Small intestine (tissue), 4 donors: ENCODE results near the gene PFKFB1. TPM values are rescaled to one million over a fixed set of nuclear protein-coding genes. Genes with fewer than 3 reads are reported as not detected.

Experiments used
- polyA plus RNA-seq, 4 donors: library from polyadenylated mRNA; stranded (reverse) in 3 of 4; unstranded in 1 of 4; fragments of 200-250 nt in 3 of 4; fragments of 120-200 nt in 1 of 4; gene quantifications; one replicate each; pipeline versions ENCODE4 v1.2.1 to v1.2.3, GENCODE V29; 2013
- donor health status: healthy with polysubstance abuse.
- donor health status: Bipolar disorder and iron deficiency.
- donor health status: healthy.

Gene PFKFB1
- polyA plus RNA-seq, 4 donors = 0.36 to 0.41 TPM; not detected in 2

Other genes with a start within 250 kb of the PFKFB1 start
- under 1 TPM in 1 of 4 donors, not detected in 3; 0.03 TPM for gene ITIH6, start 195.9 kb downstream of the PFKFB1 start, polyA plus RNA-seq
- 100 to 1,000 TPM in 1 of 4 donors, 10 to 100 TPM in 3; 42.2 to 292 (median 78.8) TPM for gene MAGED2, start 186.4 kb downstream of the PFKFB1 start, polyA plus RNA-seq
- 10 to 100 TPM in 1 of 4 donors, 1 to 10 TPM in 1, under 1 TPM in 1, not detected in 1; 0.81 to 15.7 (median 2.1) TPM for gene TRO, start 73.4 kb downstream of the PFKFB1 start, polyA plus RNA-seq
- gene APEX2, start 6.2 kb upstream of the PFKFB1 start, polyA plus RNA-seq = 10 to 100 TPM; 11.2 to 15.1 (median 14.4) TPM
- gene ALAS2, start 36.8 kb upstream of the PFKFB1 start, polyA plus RNA-seq = 1 to 10 TPM in 2 of 4 donors, under 1 TPM in 1, not detected in 1; 0.30 to 4.3 (median 3.7) TPM
- gene PAGE2B, start 80.8 kb upstream of the PFKFB1 start, polyA plus RNA-seq = under 1 TPM in 1 of 4 donors, not detected in 3; 0.24 TPM
- gene PAGE2, start 94.8 kb upstream of the PFKFB1 start, polyA plus RNA-seq = not detected
- not detected for gene PAGE5, start 226.2 kb upstream of the PFKFB1 start, polyA plus RNA-seq